Lung (tissue), 12 donors: ENCODE results near the gene ONECUT1. TPM values are rescaled to one million over a fixed set of nuclear protein-coding genes. Genes with fewer than 3 reads are reported as not detected.

Source experiments
- ATAC-seq: fragments of 200-7000 bp; cut with Tn5 transposase; one replicate; pipeline ENCODE4 v1.9.1; 2020; ENCODE audit warnings: moderate number of reproducible peaks; ENCODE audit not compliant: insufficient read depth, low FRiP score
- DNase-seq, 3 donors: peaks; one replicate each; pipeline ENCODE4 v3.0.0-alpha.2; 2013 to 2017
- H3K27ac ChIP-seq, 2 donors: one replicate each; pipeline ENCODE4 v1.5.1; 2013; ENCODE audit warnings: mild to moderate bottlenecking in 2 of 2, moderate library complexity in 2 of 2, control low read depth in 1 of 2, inconsistent platforms in 1 of 2, low read depth in 1 of 2, low read length in 1 of 2
- H3K27me3 ChIP-seq, 3 donors: one replicate each; pipeline ENCODE4 v1.5.1; 2013; ENCODE audit warnings: low read length in 2 of 3; ENCODE audit not compliant: control insufficient read depth in 3 of 3, insufficient read depth in 3 of 3
- H3K36me3 ChIP-seq, 4 donors: one replicate each; pipeline ENCODE4 v1.5.1; 2013; ENCODE audit warnings: low read length in 4 of 4, mild to moderate bottlenecking in 1 of 4, moderate library complexity in 1 of 4; ENCODE audit not compliant: control insufficient read depth in 4 of 4, insufficient read depth in 4 of 4
- H3K4me1 ChIP-seq, 5 donors: one replicate each; pipeline ENCODE4 v1.5.1; 2013; ENCODE audit warnings: low read length in 5 of 5, mild to moderate bottlenecking in 2 of 5, moderate library complexity in 1 of 5; ENCODE audit not compliant: control insufficient read depth in 5 of 5, insufficient read depth in 5 of 5
- H3K4me3 ChIP-seq: one replicate; pipeline ENCODE4 v1.5.1; 2013; ENCODE audit warnings: mild to moderate bottlenecking, control low read depth, moderate library complexity
- H3K9ac ChIP-seq, 2 donors: one replicate each; pipeline ENCODE4 v1.5.1; 2013; ENCODE audit warnings: low read length in 2 of 2, control low read depth in 1 of 2; ENCODE audit not compliant: insufficient read depth in 1 of 2
- H3K9me3 ChIP-seq, 4 donors: one replicate each; pipeline ENCODE4 v1.5.1; 2013; ENCODE audit warnings: low read length in 3 of 4, mild to moderate bottlenecking in 1 of 4, moderate library complexity in 1 of 4; ENCODE audit not compliant: control insufficient read depth in 4 of 4, insufficient read depth in 3 of 4
- CTCF ChIP-seq: IDR thresholded peaks from 2 replicates; pipeline ENCODE4 v1.5.1; 2012; ENCODE audit warnings: mild to moderate bottlenecking; ENCODE audit errors: control extremely low read depth, extremely low read depth
- WGBS, 2 donors: extraction: QIAGEN DNeasy Blood & Tissue Kit; methylation state at CpG; one replicate each; pipeline ENCODE4 v1.1.7; 2013; 5-methylcytosine and 5-hydroxymethylcytosine counted together
- polyA plus RNA-seq, 2 donors: library from polyadenylated mRNA; stranded (reverse); fragments of 200-250 nt; gene quantifications; one replicate each; pipeline ENCODE4 v1.2.1, GENCODE V29; 2013
- total RNA-seq, 2 donors: library from RNA; depleted of rRNA in 1 of 2; stranded (reverse); fragments of >200 nt in 1 of 2; gene quantifications; one replicate each; pipeline ENCODE4 v1.2.1, GENCODE V29; 2014 to 2021
- donor health status: control.
- donor health status: control.
- donor health status: Bipolar disorder and iron deficiency.
- donor health status: healthy.
- donor health status: DM: yes; HTN: yes; CAD: no.

ONECUT1 gene
- total and polyA plus RNA-seq, 4 donors: 0.18 TPM; not detected in 3

- Histone ChIP-seq H3K36me3 (no peaks in the 10 kb centered on the region), H3K27ac (no peak overlapping the region), H3K9me3 (peaks cover 0 to 16% (median 0%) of the 10 kb centered on the region in 4 donors), H3K4me1 (peaks cover 0 to 20% (median 10%) of the 10 kb centered on the region in 5 donors), H3K9ac (no peak overlapping the region), H3K27me3 (peaks cover 18 to 92% (median 84%) of the 10 kb centered on the region in 3 donors), H3K4me3 (no peak overlapping the region)
- ATAC-seq (no peak), DNase-seq (no peak)
- WGBS, 2 donors: 3 to 4% methylated on average over 21 to 24 of the region's 24 CpGs
- TF ChIP-seq CTCF: no peak
Observed at GRCh38 chr15:52787123-52787503, 3.0 kb downstream of the ONECUT1 start.

- ATAC-seq (no peak), DNase-seq (no peak)
- H3K9ac ChIP-seq: no peak overlapping the region
- H3K4me1 ChIP-seq: peaks cover 0 to 20% (median 10%) of the 10 kb centered on the region in 5 donors
- no peak for TF ChIP-seq CTCF
- no peaks in the 10 kb centered on the region for H3K36me3 ChIP-seq
- H3K27ac ChIP-seq: no peak overlapping the region
- H3K4me3 ChIP-seq: no peak overlapping the region
- peaks cover 18 to 92% (median 84%) of the 10 kb centered on the region in 3 donors for H3K27me3 ChIP-seq
- WGBS, 2 donors: 6 to 8% methylated on average over 26 to 28 of the region's 28 CpGs
- H3K9me3 ChIP-seq: peaks cover 0 to 13% (median 0%) of the 10 kb centered on the region in 4 donors
Observed at GRCh38 chr15:52786436-52787122, 3.6 kb downstream of the ONECUT1 start.

GRCh38 chr15:52785672-52786406, 4.3 kb downstream of the ONECUT1 start:
- Histone ChIP-seq H3K27me3 (peaks cover 18 to 92% (median 84%) of the 10 kb centered on the region in 3 donors), H3K36me3 (no peaks in the 10 kb centered on the region), H3K9ac (no peak overlapping the region), H3K27ac (no peak overlapping the region), H3K4me1 (peaks cover 0 to 20% (median 10%) of the 10 kb centered on the region in 5 donors), H3K9me3 (peaks cover 0 to 12% (median 0%) of the 10 kb centered on the region in 4 donors), H3K4me3 (no peak overlapping the region)
- WGBS, 2 donors: 4 to 5% methylated on average over 27 of the region's 27 CpGs
- no peak for DNase-seq
- no peak for ATAC-seq
- TF ChIP-seq CTCF: no peak
